ENCODE measurements around the gene LMF1.

LMF1 gene

DNA sequence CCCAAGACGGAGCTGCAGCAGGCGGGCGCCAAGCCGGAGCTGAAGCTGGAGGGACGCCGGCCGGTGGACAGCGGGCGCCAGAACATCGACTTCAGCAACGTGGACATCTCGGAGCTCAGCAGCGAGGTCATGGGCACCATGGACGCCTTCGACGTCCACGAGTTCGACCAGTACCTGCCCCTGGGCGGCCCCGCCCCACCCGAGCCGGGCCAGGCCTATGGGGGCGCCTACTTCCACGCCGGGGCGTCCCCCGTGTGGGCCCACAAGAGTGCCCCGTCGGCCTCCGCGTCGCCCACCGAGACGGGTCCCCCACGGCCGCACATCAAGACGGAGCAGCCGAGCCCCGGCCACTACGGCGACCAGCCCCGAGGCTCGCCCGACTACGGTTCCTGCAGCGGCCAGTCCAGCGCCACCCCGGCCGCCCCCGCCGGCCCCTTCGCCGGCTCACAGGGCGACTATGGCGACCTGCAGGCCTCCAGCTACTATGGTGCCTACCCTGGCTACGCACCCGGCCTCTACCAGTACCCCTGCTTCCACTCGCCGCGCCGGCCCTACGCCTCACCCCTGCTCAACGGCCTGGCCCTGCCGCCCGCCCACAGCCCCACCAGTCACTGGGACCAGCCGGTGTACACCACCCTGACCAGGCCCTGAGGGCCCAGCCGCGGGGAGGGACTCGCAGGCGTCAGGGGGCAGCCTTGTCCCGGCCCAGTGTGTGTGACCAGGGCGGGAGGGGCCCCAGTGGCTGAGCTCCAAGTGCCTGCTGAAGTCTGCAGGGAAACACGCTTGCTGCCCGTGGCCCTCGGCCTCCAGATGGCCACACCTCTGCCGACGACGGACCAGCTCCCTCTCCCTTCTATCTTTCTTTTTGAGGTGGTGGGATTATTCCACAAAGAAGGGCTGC is 14.2 kb upstream of the LMF1 start:
- no peak for DNase-seq

DNA sequence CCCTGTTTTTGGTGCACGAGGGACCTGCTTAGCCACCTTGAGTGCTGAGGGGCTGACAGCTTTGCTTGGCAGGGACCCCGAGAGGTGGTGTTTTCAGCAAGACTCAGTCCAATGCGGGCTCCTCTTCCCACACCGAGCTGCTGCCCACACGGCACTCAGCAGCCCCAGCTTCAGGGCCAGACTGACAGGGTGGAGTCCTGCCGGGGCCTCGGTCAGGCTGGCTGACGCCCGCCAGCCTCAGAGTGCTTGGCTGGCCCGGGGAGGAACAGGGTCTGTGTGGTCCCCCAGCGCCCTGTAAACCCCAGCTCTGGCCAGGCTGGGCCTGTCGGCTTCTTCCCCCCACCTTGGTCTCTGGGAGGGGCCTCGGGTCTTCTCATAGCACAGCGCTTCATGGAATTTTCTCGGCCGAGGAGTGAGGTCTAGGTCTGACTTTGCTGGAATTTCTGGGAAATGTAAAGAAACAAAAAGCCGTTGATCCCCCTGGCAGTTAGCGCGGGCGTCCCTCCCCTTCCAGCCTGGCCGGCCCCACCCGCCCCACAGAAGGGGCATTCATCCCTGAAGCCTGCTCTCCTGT is 13.4 kb upstream of the LMF1 start:
- DNase-seq = no peak

- DNase-seq = no peak
These were observed 12.6 kb upstream of the LMF1 start for GRCh38 chr16:983044-984030.

DNA sequence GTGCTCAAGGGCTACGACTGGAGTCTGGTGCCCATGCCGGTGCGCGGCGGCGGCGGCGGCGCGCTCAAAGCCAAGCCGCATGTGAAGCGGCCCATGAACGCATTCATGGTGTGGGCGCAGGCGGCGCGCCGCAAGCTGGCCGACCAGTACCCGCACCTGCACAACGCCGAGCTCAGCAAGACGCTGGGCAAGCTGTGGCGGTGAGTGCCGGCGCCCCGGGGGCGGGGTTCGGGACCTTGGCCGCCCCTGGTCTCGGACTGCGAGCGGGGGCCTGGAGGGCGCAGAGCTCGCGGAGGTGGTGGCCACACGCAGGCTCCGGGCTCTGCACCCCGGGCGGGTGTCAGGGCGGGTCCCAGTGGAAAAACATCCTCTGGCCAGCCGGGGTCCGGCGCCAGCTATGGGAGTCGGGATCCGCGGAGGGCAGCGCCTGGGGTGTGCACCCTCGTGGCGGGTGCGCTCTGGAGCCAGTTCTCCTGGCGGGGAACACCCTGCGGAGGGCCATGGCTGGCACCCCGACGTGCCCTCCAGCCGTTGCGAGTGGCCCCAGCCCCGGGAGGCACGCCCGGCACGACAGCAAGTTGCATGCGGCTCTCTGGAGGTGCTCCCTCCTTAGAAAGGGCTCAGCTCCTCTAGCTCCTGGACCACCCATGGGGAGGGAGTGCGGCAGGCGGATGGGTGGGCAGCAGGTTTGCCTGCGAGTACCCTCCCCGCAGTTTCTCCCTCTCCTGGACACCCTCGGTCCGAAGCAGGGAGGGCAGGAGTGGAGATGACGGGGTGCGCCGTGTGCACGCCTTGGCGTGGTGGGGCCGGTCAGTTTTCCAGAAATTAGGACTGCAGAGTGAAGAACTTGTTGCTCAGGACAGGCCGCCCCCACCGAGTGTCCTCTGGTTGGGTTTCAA is 11.6 kb upstream of the LMF1 start:
- no peak for DNase-seq

DNA sequence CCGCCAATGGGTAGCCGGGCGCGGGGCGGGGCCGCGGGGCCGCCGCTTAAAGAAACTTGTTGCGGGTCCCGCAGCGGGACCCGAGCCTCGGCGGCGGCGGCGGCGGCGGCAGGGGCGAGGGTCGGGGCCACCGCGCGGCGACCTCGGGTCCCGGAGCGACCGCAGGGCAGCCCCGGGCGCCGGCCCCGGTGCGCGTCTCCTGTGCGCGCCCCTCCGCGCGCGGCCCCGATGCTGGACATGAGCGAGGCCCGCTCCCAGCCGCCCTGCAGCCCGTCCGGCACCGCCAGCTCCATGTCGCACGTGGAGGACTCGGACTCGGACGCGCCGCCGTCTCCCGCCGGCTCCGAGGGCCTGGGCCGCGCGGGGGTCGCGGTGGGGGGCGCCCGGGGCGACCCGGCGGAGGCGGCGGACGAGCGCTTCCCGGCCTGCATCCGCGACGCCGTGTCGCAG is 10.9 kb upstream of the LMF1 start, which contains the start of gene SOX8:
Gene SOX8, plus strand, starts transcription at position 76 of the 450 bp plus-strand sequence. Its CDS starts 153 bp downstream, at position 229.
- no peak for DNase-seq

GRCh38 chr16:980595-980854 is 9.7 kb upstream of the LMF1 start:
- no peak for DNase-seq

GRCh38 chr16:979859-980594 is 9.2 kb upstream of the LMF1 start:
- no peak for DNase-seq

DNA sequence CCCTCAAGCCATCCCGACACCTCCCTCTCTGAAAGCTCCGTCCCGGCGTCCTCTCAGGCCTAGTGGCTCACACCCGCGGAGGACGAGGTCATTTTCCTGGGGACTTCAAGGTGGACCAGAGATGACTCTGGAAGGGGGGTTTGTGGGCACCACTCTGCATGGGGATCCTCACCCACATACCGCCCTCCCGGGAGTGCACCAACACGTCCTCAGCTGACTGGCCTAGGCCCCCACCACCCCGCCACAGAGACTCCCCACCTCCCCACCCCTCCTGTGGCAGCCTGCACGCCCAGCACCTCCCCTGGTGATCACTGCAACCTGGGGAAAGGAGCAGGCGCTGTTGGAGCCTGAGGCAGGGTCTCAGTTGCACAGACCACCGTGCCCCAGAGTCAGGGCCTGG is 8.4 kb upstream of the LMF1 start:
- DNase-seq = no peak

- no peak for DNase-seq
These were observed 7.6 kb upstream of the LMF1 start for GRCh38 chr16:978403-978802.

- no peak for DNase-seq
These were observed 7.1 kb upstream of the LMF1 start for GRCh38 chr16:977896-978295.

DNA sequence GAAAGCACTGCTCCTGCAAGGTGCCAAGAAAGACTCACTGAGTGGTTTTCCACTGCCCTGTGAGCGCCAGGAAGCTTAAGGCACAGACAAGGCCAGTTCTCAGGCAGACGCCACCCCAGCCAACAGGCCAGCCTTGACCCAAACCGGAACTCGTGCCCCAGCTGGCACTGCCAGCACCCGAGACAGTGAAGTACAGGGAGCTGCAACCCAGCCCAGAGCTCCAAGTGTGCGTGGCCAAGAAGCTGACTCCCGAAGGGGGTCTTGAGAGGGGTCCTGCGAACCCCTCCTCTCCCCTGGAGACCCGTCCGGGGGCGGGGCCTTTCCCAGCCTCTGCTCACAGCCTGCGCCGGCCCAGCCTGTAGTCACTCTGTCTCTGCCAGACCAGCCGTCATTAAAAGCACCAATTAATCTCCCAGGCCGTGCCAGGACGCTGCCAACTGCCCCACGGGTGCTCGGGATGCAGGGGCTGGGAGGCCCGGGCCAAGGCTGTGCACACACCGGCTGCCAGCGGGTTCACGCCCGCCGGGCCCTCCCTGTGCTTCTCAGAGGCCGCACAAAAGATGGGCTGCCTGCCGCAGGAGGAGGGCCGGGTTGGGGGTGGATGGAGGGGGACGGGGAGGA is 6.4 kb upstream of the LMF1 start:
- no peak for DNase-seq

DNA sequence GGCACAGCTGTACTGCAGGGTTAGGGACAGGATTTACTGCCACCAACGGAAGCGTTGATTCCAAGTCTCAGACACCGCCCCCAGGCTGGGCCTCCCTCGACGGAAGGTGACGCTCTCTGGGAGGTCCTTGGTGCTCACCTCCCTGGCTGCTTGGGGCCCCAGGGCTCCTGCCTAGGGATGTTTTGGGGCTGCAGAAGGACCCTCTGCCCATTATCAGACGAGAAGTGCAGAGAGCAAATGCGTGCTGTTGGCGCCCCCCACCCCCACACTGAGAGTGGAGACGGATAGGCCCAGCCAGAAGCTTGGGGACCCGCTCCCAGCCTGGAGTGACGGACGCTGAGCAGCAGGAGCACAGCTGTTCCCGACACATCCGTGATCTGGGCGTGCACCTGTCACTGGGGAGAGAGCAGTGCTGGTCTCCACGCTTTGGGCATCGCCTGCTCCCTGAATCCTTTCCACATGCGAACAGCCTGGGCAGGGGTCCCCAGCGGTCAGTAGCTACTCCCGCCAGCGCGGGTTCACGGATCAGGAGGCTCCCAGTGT is 5.7 kb upstream of the LMF1 start:
- DNase-seq = no peak

DNA sequence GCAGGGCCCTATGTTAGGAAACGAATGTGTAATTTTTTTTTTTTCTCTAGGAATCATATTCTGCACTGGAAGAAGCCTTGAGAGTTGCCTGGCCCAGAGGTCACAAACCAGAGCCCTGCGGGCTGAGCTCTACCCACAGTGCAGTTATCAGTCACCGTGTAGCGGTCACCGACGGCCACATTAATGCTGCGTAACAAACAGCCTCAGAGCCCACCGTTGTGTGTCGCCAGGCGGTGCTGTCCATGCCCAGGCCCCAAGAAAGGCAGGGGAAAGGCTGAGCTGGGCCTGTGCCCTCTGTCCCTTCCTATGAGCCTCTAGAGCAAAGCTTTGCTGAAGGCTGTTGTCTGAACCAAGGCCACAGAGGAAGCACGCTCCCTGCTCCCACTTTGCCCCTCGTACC is 4.5 kb upstream of the LMF1 start:
- no peak for DNase-seq

GRCh38 chr16:974611-975261 is 4.0 kb upstream of the LMF1 start:
- DNase-seq = no peak

- DNase-seq = no peak
These were observed 3.3 kb upstream of the LMF1 start for GRCh38 chr16:974001-974601.

- no peak for DNase-seq
These were observed 2.6 kb upstream of the LMF1 start for GRCh38 chr16:973366-973765.

DNA sequence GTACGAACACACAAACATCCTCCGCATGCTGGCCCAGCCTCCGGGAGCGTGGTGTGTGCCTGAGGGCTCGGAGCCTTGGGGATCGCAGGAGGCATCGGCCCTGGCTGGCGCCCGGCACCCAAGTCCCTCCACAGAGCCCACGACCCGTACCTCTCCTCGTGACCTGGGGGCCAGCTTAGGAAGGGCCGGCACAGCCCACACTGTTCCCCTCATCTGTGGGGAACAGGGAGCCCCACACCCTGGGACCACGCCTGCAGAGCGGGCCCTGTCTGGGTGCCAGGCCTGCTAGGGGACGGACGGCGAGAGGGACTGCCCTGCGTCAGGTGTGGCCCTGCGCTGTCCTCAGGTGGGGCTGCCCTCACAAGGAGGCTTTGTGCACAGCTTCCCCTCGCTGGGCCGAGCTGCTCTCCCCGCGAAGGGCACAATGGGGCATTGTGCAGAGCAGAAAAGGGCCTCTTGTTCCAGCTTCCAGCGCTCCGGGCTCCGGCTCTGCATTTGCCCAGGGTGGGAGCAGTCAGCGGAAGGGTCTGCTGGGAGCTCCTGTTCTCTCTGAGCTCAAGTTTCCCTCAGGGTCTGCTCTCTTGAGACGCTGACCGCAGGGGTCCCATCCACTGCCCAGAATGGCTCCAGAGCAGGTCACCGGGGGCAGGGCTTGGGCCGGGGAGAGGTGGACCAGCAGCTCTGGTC is 1.7 kb upstream of the LMF1 start:
- DNase-seq = no peak

- no peak for DNase-seq
These were observed 1.2 kb upstream of the LMF1 start for GRCh38 chr16:971981-972315.

- no peak for DNase-seq
These were observed 760 bp upstream of the LMF1 start for GRCh38 chr16:971582-971905.

GRCh38 chr16:970386-970765 is 408 bp downstream of the LMF1 start:
- no peak for DNase-seq
